ENCODE data around the gene PKP2. TPM values are rescaled to one million over a fixed set of nuclear protein-coding genes. Genes with fewer than 3 reads are reported as not detected.

PKP2 gene
- total RNA-seq, 2 donors from 2014 or later: 0.12 to 0.39 TPM

GRCh38 chr12:32804301-32804700 lies 92.3 kb downstream of the PKP2 start:
- H3K27me3 Mint-ChIP-seq (ENCODE audit: low read depth): no peaks in the 10 kb centered on the region
- no peak overlapping the region for H3K27ac Mint-ChIP-seq
- ATAC-seq (replicated peaks in 1 of 2) (no peak), DNase-seq (no peak)
- H3K4me1 Mint-ChIP-seq (ENCODE audit: low read depth): no peaks in the 10 kb centered on the region
- peaks cover 2% of the 10 kb centered on the region in 2 donors for H3K36me3 Mint-ChIP-seq (ENCODE audit: insufficient read depth in 2 of 2)
- peaks cover 8 to 13% of the 10 kb centered on the region in 2 donors for H3K9me3 Mint-ChIP-seq
- H3K4me3 Mint-ChIP-seq: no peak overlapping the region

- no peaks in the 10 kb centered on the region for H3K4me1 Mint-ChIP-seq (ENCODE audit: low read depth)
- H3K36me3 Mint-ChIP-seq (ENCODE audit: insufficient read depth in 2 of 2): no peaks in the 10 kb centered on the region
- DNase-seq: no peak
- no peaks in the 10 kb centered on the region for H3K9me3 Mint-ChIP-seq
- no peaks in the 10 kb centered on the region for H3K27me3 Mint-ChIP-seq (ENCODE audit: low read depth)
- H3K4me3 Mint-ChIP-seq: no peak overlapping the region
- ATAC-seq (replicated peaks in 1 of 2): no peak
- no peak overlapping the region for H3K27ac Mint-ChIP-seq
Measured at GRCh38 chr12:32801269-32801980, 95.2 kb downstream of the PKP2 start.

- Mint-ChIP-seq H3K36me3 (ENCODE audit: insufficient read depth in 2 of 2) (no peaks in the 10 kb centered on the region), H3K9me3 (no peaks in the 10 kb centered on the region), H3K4me3 (no peak overlapping the region), H3K27ac (no peak overlapping the region), H3K4me1 (ENCODE audit: low read depth) (no peaks in the 10 kb centered on the region), H3K27me3 (ENCODE audit: low read depth) (no peaks in the 10 kb centered on the region)
- ATAC-seq (replicated peaks in 1 of 2) (no peak), DNase-seq (no peak)
Measured at GRCh38 chr12:32794281-32794680, 102.3 kb downstream of the PKP2 start.

GRCh38 chr12:32789916-32790315 lies 106.7 kb downstream of the PKP2 start:
- no peaks in the 10 kb centered on the region for H3K9me3 Mint-ChIP-seq
- peaks cover 4% of the 10 kb centered on the region for H3K27me3 Mint-ChIP-seq (ENCODE audit: low read depth)
- H3K27ac Mint-ChIP-seq: no peak overlapping the region
- no peak overlapping the region for H3K4me3 Mint-ChIP-seq
- no peak for ATAC-seq (replicated peaks in 1 of 2)
- no peaks in the 10 kb centered on the region for H3K4me1 Mint-ChIP-seq (ENCODE audit: low read depth)
- no peak for DNase-seq
- no peaks in the 10 kb centered on the region for H3K36me3 Mint-ChIP-seq (ENCODE audit: insufficient read depth in 2 of 2)

GRCh38 chr12:32789446-32789845 lies 107.1 kb downstream of the PKP2 start:
- Mint-ChIP-seq H3K9me3 (no peaks in the 10 kb centered on the region), H3K4me1 (ENCODE audit: low read depth) (no peaks in the 10 kb centered on the region), H3K27ac (no peak overlapping the region), H3K4me3 (no peak overlapping the region), H3K27me3 (ENCODE audit: low read depth) (peaks cover 4% of the 10 kb centered on the region), H3K36me3 (ENCODE audit: insufficient read depth in 2 of 2) (no peaks in the 10 kb centered on the region)
- ATAC-seq (replicated peaks in 1 of 2) (no peak), DNase-seq (no peak)

- no peaks in the 10 kb centered on the region for H3K9me3 Mint-ChIP-seq
- H3K36me3 Mint-ChIP-seq (ENCODE audit: insufficient read depth in 2 of 2): no peaks in the 10 kb centered on the region
- H3K27ac Mint-ChIP-seq: no peak overlapping the region
- H3K4me3 Mint-ChIP-seq: no peak overlapping the region
- no peaks in the 10 kb centered on the region for H3K4me1 Mint-ChIP-seq (ENCODE audit: low read depth)
- ATAC-seq (replicated peaks in 1 of 2): no peak
- peaks cover 4% of the 10 kb centered on the region for H3K27me3 Mint-ChIP-seq (ENCODE audit: low read depth)
- no peak for DNase-seq
Measured at GRCh38 chr12:32788405-32788804, 108.2 kb downstream of the PKP2 start.

GRCh38 chr12:32785557-32785956 lies 111.0 kb downstream of the PKP2 start:
- H3K36me3 Mint-ChIP-seq (ENCODE audit: insufficient read depth in 2 of 2): no peaks in the 10 kb centered on the region
- H3K4me3 Mint-ChIP-seq: no peak overlapping the region
- H3K27me3 Mint-ChIP-seq (ENCODE audit: low read depth): peaks cover 4% of the 10 kb centered on the region
- DNase-seq: no peak
- H3K9me3 Mint-ChIP-seq: no peaks in the 10 kb centered on the region
- H3K27ac Mint-ChIP-seq: no peak overlapping the region
- ATAC-seq (replicated peaks in 1 of 2): no peak
- no peaks in the 10 kb centered on the region for H3K4me1 Mint-ChIP-seq (ENCODE audit: low read depth)

- DNase-seq (no peak), ATAC-seq (replicated peaks in 1 of 2) (no peak)
- no peaks in the 10 kb centered on the region for H3K4me1 Mint-ChIP-seq (ENCODE audit: low read depth)
- H3K9me3 Mint-ChIP-seq: no peaks in the 10 kb centered on the region
- peaks cover 16% of the 10 kb centered on the region for H3K27me3 Mint-ChIP-seq (ENCODE audit: low read depth)
- no peaks in the 10 kb centered on the region for H3K36me3 Mint-ChIP-seq (ENCODE audit: insufficient read depth in 2 of 2)
- no peak overlapping the region for H3K4me3 Mint-ChIP-seq
- no peak overlapping the region for H3K27ac Mint-ChIP-seq
Measured at GRCh38 chr12:32783029-32783428, 113.5 kb downstream of the PKP2 start.

- no peaks in the 10 kb centered on the region for H3K36me3 Mint-ChIP-seq (ENCODE audit: insufficient read depth in 2 of 2)
- H3K4me3 Mint-ChIP-seq: no peak overlapping the region
- no peak for ATAC-seq (replicated peaks in 1 of 2)
- no peaks in the 10 kb centered on the region for H3K4me1 Mint-ChIP-seq (ENCODE audit: low read depth)
- peaks cover 18% of the 10 kb centered on the region for H3K27me3 Mint-ChIP-seq (ENCODE audit: low read depth)
- H3K27ac Mint-ChIP-seq: no peak overlapping the region
- DNase-seq: no peak
- H3K9me3 Mint-ChIP-seq: no peaks in the 10 kb centered on the region
Measured at GRCh38 chr12:32780071-32780470, 116.5 kb downstream of the PKP2 start.

GRCh38 chr12:32777691-32778175 lies 118.8 kb downstream of the PKP2 start:
- H3K36me3 Mint-ChIP-seq (ENCODE audit: insufficient read depth in 2 of 2): no peaks in the 10 kb centered on the region
- DNase-seq (no peak), ATAC-seq (replicated peaks in 1 of 2) (no peak)
- H3K9me3 Mint-ChIP-seq: no peaks in the 10 kb centered on the region
- no peak overlapping the region for H3K27ac Mint-ChIP-seq
- H3K27me3 Mint-ChIP-seq (ENCODE audit: low read depth): peaks cover 24% of the 10 kb centered on the region
- no peak overlapping the region for H3K4me3 Mint-ChIP-seq
- no peaks in the 10 kb centered on the region for H3K4me1 Mint-ChIP-seq (ENCODE audit: low read depth)

GRCh38 chr12:32777159-32777558 lies 119.4 kb downstream of the PKP2 start:
- DNase-seq (no peak), ATAC-seq (replicated peaks in 1 of 2) (no peak)
- no peak overlapping the region for H3K27ac Mint-ChIP-seq
- no peaks in the 10 kb centered on the region for H3K36me3 Mint-ChIP-seq (ENCODE audit: insufficient read depth in 2 of 2)
- H3K4me1 Mint-ChIP-seq (ENCODE audit: low read depth): no peaks in the 10 kb centered on the region
- H3K27me3 Mint-ChIP-seq (ENCODE audit: low read depth): peaks cover 24% of the 10 kb centered on the region
- H3K4me3 Mint-ChIP-seq: no peak overlapping the region
- no peaks in the 10 kb centered on the region for H3K9me3 Mint-ChIP-seq

GRCh38 chr12:32776258-32776657 lies 120.3 kb downstream of the PKP2 start:
- no peak for DNase-seq
- no peak for ATAC-seq (replicated peaks in 1 of 2)
- peaks cover 24% of the 10 kb centered on the region for H3K27me3 Mint-ChIP-seq (ENCODE audit: low read depth)
- H3K36me3 Mint-ChIP-seq (ENCODE audit: insufficient read depth in 2 of 2): no peaks in the 10 kb centered on the region
- H3K27ac Mint-ChIP-seq: no peak overlapping the region
- H3K9me3 Mint-ChIP-seq: no peaks in the 10 kb centered on the region
- no peak overlapping the region for H3K4me3 Mint-ChIP-seq
- H3K4me1 Mint-ChIP-seq (ENCODE audit: low read depth): no peaks in the 10 kb centered on the region

- Mint-ChIP-seq H3K27ac (no peak overlapping the region), H3K9me3 (no peaks in the 10 kb centered on the region), H3K27me3 (ENCODE audit: low read depth) (peaks cover 11% of the 10 kb centered on the region), H3K4me3 (no peak overlapping the region), H3K36me3 (ENCODE audit: insufficient read depth in 2 of 2) (no peaks in the 10 kb centered on the region), H3K4me1 (ENCODE audit: low read depth) (no peaks in the 10 kb centered on the region)
- ATAC-seq (replicated peaks in 1 of 2) (no peak), DNase-seq (no peak)
Measured at GRCh38 chr12:32773691-32774090, 122.9 kb downstream of the PKP2 start.

GRCh38 chr12:32770141-32770540 lies 126.4 kb downstream of the PKP2 start:
- H3K36me3 Mint-ChIP-seq (ENCODE audit: insufficient read depth in 2 of 2): no peaks in the 10 kb centered on the region
- H3K4me1 Mint-ChIP-seq (ENCODE audit: low read depth): no peaks in the 10 kb centered on the region
- no peaks in the 10 kb centered on the region for H3K9me3 Mint-ChIP-seq
- DNase-seq (no peak), ATAC-seq (replicated peaks in 1 of 2) (no peak)
- peaks cover 12% of the 10 kb centered on the region for H3K27me3 Mint-ChIP-seq (ENCODE audit: low read depth)
- H3K27ac Mint-ChIP-seq: no peak overlapping the region
- H3K4me3 Mint-ChIP-seq: no peak overlapping the region
